HepG2 (cell line): Measurements from ENCODE around the gene GRAMD1A. TPM values are rescaled to one million over a fixed set of nuclear protein-coding genes. Genes with fewer than 3 reads are reported as not detected.

Experiments
- CCDC6 ChIP-seq: sonication (generic); formaldehyde crosslinking; IDR thresholded peaks from 2 replicates; pipeline ENCODE4 v1.8.1; 2022; ENCODE audit warnings: mild to moderate bottlenecking, missing genetic modification reagents, moderate library complexity
- CHD4 ChIP-seq: fragments of 200-600 bp; sonication (generic); IDR thresholded peaks from 2 replicates; pipeline ENCODE4 v1.7.0; 2017; ENCODE audit warnings: mild to moderate bottlenecking, low read length, borderline replicate concordance
- HDAC2 ChIP-seq: sonication (generic); formaldehyde crosslinking; IDR thresholded peaks from 2 replicates; pipeline ENCODE4 v1.4.0; 2020; ENCODE audit warnings: missing genetic modification reagents
- KDM1A ChIP-seq: IDR thresholded peaks from 2 replicates; pipeline ENCODE4 v1.6.1; 2016; ENCODE audit warnings: missing compliant biosample characterization
- MED1 ChIP-seq: sonication (generic); formaldehyde crosslinking; IDR thresholded peaks from 2 replicates; pipeline ENCODE4 v1.4.0; 2020; ENCODE audit warnings: missing genetic modification reagents
- POLR2A ChIP-seq, 2 experiments: IDR thresholded peaks; 2 replicates each; pipeline ENCODE4 v1.6.1; 2011; ENCODE audit warnings: low read depth in 2 of 2, low read length in 2 of 2, mild to moderate bottlenecking in 1 of 2, moderate library complexity in 1 of 2; ENCODE audit not compliant: insufficient read depth in 1 of 2
- RORA ChIP-seq: sonication (generic); formaldehyde crosslinking; IDR thresholded peaks from 2 replicates; pipeline ENCODE4 v1.5.0; 2020; ENCODE audit warnings: mild to moderate bottlenecking, missing genetic modification reagents, moderate library complexity
- SIN3A ChIP-seq: IDR thresholded peaks from 2 replicates; pipeline ENCODE4 v1.6.1; 2011; ENCODE audit warnings: low read depth, mild to moderate bottlenecking, control low read depth, low read length, borderline replicate concordance
- STAG1 ChIP-seq: sonication (generic); formaldehyde crosslinking; IDR thresholded peaks from 2 replicates; pipeline ENCODE4 v1.4.0; 2020; ENCODE audit warnings: missing genetic modification reagents
- TMF1 ChIP-seq: sonication (generic); formaldehyde crosslinking; IDR thresholded peaks from 2 replicates; pipeline ENCODE4 v1.8.1; 2022; ENCODE audit warnings: low read depth, missing genetic modification reagents
- ZNF124 ChIP-seq: sonication (generic); formaldehyde crosslinking; IDR thresholded peaks from 2 replicates; pipeline ENCODE4 v1.4.0; 2020; ENCODE audit warnings: missing genetic modification reagents
- ZNF136 ChIP-seq: sonication (generic); formaldehyde crosslinking; IDR thresholded peaks from 2 replicates; pipeline ENCODE4 v1.8.1; 2022; ENCODE audit warnings: low read depth, mild to moderate bottlenecking, moderate library complexity, missing genetic modification reagents
- ZNF260 ChIP-seq: sonication (generic); formaldehyde crosslinking; IDR thresholded peaks from 2 replicates; pipeline ENCODE4 v1.4.0; 2020; ENCODE audit warnings: missing genetic modification reagents, low read depth, mild to moderate bottlenecking, borderline replicate concordance
- ZNF350 ChIP-seq: sonication (generic); formaldehyde crosslinking; IDR thresholded peaks from 2 replicates; pipeline ENCODE4 v1.4.0; 2020; ENCODE audit warnings: mild to moderate bottlenecking, low read depth, missing genetic modification reagents, borderline replicate concordance
- ZNF556 ChIP-seq: sonication (generic); formaldehyde crosslinking; IDR thresholded peaks from 2 replicates; pipeline ENCODE4 v1.4.0; 2020; ENCODE audit warnings: mild to moderate bottlenecking, missing genetic modification reagents, borderline replicate concordance
- ZNF660 ChIP-seq: sonication (generic); formaldehyde crosslinking; IDR thresholded peaks from 2 replicates; pipeline ENCODE4 v1.5.1; 2020; ENCODE audit warnings: mild to moderate bottlenecking, low read depth, missing genetic modification reagents, borderline replicate concordance
- ZNF7 ChIP-seq: IDR thresholded peaks from 2 replicates; pipeline ENCODE4 v1.6.1; 2016; ENCODE audit warnings: missing biosample characterization, missing genetic modification reagents
- ZNF790 ChIP-seq: sonication (generic); formaldehyde crosslinking; IDR thresholded peaks from 2 replicates; pipeline ENCODE4 v1.8.0; 2022; ENCODE audit warnings: missing genetic modification reagents, mild to moderate bottlenecking, borderline replicate concordance
- ZSCAN20 ChIP-seq: sonication (generic); formaldehyde crosslinking; IDR thresholded peaks from 2 replicates; pipeline ENCODE4 v1.4.0; 2020; ENCODE audit warnings: missing genetic modification reagents, mild to moderate bottlenecking, borderline replicate concordance
- polyA plus RNA-seq, 8 experiments: library from polyadenylated mRNA; depleted of rRNA in 3 of 8; stranded (reverse) in 7 of 8; unstranded in 1 of 8; fragments of >200 nt; fragmentation: Illumina TruSeq in 4 of 8; extraction: Trizol in 4 of 8; gene quantifications; 2 replicates each; pipeline versions ENCODE4 v1.2.1 to v1.2.3, GENCODE V29; 2011 to 2016; ENCODE audit warnings: low read depth in 4 of 8, missing spikeins in 1 of 8, mixed read lengths in 1 of 8; ENCODE audit not compliant: insufficient read depth in 1 of 8
- total RNA-seq, 5 experiments: library from RNA; depleted of rRNA; stranded (reverse); fragments of >200 nt; fragmentation: Illumina TruSeq; extraction: Trizol; gene quantifications; 2 replicates each; pipeline ENCODE4 v1.2.3, GENCODE V29; 2016; ENCODE audit warnings: low read depth in 1 of 5
- TF ChIP-seq, protein P1 (sequence below): fragments of 450-650 bp; IDR thresholded peaks from 2 replicates; pipeline ENCODE4 v1.6.1; 2016
- TF ChIP-seq, protein P2 (sequence below): sonication (generic); formaldehyde crosslinking; IDR thresholded peaks from 2 replicates; pipeline ENCODE4 v1.5.1; 2020; ENCODE audit warnings: missing genetic modification reagents, mild to moderate bottlenecking, borderline replicate concordance
- TF ChIP-seq, protein P3 (sequence below): sonication (generic); formaldehyde crosslinking; IDR thresholded peaks from 2 replicates; pipeline ENCODE4 v1.4.0; 2020; ENCODE audit warnings: low read depth, missing genetic modification reagents
- TF ChIP-seq, protein P4 (sequence below): IDR thresholded peaks from 2 replicates; pipeline ENCODE4 v1.6.1; 2012; ENCODE audit warnings: inconsistent platforms

The GRAMD1A gene
- total and polyA plus RNA-seq, 2 of the 13 experiments (the other 11 are each of a cell fraction or from before 2014, with no cell fraction given): 14.7 to 181 TPM

DNA sequence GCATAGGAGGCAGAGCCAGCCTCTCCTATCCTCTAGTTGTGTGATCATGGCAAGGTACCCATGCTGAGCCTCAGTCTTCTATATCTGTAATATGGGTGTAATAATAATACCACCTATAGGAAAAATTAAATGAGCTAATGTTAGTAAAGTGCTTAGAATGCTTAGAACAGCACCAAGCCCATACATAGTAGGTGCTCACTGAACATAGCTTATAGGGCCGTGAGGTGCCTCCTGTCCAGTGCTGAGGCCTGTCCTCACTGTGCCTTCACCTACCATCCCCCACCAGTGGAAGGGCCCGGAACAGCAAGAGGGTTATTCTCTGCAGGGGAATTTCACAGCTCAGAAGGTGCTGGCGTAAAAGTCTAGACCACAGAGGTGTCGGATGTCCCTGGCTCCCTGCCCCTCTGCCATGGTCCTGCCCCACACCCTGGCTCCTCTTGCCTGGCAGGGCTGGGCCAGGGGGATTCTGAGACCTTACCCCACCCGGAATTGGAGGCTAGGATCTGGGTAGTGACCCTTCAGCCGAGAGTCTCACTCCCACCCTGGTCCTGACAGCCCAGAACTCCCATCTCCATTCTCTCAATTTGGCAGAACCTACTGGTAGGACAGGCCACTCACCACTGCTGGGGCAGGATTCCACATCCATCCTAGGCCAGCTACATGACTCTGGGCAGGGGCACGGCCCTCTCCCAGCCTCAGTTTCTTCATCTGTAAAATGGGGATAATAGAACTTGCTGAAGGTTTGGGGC, 27.9 kb downstream of the GRAMD1A start (continued):
- TF ChIP-seq, protein P1, sequence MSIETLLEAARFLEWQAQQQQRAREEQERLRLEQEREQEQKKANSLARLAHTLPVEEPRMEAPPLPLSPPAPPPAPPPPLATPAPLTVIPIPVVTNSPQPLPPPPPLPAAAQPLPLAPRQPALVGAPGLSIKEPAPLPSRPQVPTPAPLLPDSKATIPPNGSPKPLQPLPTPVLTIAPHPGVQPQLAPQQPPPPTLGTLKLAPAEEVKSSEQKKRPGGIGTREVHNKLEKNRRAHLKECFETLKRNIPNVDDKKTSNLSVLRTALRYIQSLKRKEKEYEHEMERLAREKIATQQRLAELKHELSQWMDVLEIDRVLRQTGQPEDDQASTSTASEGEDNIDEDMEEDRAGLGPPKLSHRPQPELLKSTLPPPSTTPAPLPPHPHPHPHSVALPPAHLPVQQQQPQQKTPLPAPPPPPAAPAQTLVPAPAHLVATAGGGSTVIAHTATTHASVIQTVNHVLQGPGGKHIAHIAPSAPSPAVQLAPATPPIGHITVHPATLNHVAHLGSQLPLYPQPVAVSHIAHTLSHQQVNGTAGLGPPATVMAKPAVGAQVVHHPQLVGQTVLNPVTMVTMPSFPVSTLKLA: no peak
- TF ChIP-seq ZNF136: no peak
- no peak for TF ChIP-seq MED1 (CRISPR knock-in tag)
- TF ChIP-seq, protein P2, sequence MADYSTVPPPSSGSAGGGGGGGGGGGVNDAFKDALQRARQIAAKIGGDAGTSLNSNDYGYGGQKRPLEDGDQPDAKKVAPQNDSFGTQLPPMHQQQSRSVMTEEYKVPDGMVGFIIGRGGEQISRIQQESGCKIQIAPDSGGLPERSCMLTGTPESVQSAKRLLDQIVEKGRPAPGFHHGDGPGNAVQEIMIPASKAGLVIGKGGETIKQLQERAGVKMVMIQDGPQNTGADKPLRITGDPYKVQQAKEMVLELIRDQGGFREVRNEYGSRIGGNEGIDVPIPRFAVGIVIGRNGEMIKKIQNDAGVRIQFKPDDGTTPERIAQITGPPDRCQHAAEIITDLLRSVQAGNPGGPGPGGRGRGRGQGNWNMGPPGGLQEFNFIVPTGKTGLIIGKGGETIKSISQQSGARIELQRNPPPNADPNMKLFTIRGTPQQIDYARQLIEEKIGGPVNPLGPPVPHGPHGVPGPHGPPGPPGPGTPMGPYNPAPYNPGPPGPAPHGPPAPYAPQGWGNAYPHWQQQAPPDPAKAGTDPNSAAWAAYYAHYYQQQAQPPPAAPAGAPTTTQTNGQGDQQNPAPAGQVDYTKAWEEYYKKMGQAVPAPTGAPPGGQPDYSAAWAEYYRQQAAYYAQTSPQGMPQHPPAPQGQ (CRISPR knock-in tag): no peak
- TF ChIP-seq HDAC2 (CRISPR knock-in tag): peak; percentile 21; the same call in 1 of the 2 replicates
- no peak for TF ChIP-seq ZNF260 (CRISPR knock-in tag)
- peak in 1 of 2 experiments; percentile 19; a peak in 1 of 4 replicates for TF ChIP-seq POLR2A (IDR thresholded peaks at IDR 0.05; ENCODE audit: insufficient read depth in 1 of 2, low read depth in 2 of 2, low read length in 2 of 2)
- TF ChIP-seq, protein P3, sequence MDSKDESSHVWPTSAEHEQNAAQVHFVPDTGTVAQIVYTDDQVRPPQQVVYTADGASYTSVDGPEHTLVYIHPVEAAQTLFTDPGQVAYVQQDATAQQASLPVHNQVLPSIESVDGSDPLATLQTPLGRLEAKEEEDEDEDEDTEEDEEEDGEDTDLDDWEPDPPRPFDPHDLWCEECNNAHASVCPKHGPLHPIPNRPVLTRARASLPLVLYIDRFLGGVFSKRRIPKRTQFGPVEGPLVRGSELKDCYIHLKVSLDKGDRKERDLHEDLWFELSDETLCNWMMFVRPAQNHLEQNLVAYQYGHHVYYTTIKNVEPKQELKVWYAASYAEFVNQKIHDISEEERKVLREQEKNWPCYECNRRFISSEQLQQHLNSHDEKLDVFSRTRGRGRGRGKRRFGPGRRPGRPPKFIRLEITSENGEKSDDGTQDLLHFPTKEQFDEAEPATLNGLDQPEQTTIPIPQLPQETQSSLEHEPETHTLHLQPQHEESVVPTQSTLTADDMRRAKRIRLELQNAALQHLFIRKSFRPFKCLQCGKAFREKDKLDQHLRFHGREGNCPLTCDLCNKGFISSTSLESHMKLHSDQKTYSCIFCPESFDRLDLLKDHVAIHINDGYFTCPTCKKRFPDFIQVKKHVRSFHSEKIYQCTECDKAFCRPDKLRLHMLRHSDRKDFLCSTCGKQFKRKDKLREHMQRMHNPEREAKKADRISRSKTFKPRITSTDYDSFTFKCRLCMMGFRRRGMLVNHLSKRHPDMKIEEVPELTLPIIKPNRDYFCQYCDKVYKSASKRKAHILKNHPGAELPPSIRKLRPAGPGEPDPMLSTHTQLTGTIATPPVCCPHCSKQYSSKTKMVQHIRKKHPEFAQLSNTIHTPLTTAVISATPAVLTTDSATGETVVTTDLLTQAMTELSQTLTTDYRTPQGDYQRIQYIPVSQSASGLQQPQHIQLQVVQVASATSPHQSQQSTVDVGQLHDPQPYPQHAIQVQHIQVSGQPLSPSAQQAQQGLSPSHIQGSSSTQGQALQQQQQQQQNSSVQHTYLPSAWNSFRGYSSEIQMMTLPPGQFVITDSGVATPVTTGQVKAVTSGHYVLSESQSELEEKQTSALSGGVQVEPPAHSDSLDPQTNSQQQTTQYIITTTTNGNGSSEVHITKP (CRISPR knock-in tag): no peak
- no peak for TF ChIP-seq ZNF7
- TF ChIP-seq CCDC6 (CRISPR knock-in tag): no peak
- TF ChIP-seq ZNF556 (CRISPR knock-in tag): no peak
- TF ChIP-seq TMF1 (CRISPR knock-in tag): no peak
- no peak for TF ChIP-seq RORA
- no peak for TF ChIP-seq ZNF350 (CRISPR knock-in tag)
- peak; percentile 39; the same call in 1 of the 2 replicates for TF ChIP-seq KDM1A
- TF ChIP-seq, protein P4, sequence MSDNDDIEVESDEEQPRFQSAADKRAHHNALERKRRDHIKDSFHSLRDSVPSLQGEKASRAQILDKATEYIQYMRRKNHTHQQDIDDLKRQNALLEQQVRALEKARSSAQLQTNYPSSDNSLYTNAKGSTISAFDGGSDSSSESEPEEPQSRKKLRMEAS: no peak
- TF ChIP-seq STAG1 (CRISPR knock-in tag): no peak
- no peak for TF ChIP-seq ZNF124 (CRISPR knock-in tag)
- no peak for TF ChIP-seq ZNF790
- TF ChIP-seq SIN3A: no peak
- peak; percentile 71; the same call in 1 of the 2 replicates for TF ChIP-seq CHD4
- no peak for TF ChIP-seq ZSCAN20 (CRISPR knock-in tag)
- TF ChIP-seq ZNF660 (CRISPR knock-in tag): no peak
